ENCODE results near the gene ARL2. TPM values are rescaled to one million over a fixed set of nuclear protein-coding genes. Genes with fewer than 3 reads are reported as not detected.

The ARL2 gene
- total RNA-seq, 1 experiment from 2014 or later: 171 TPM

DNA sequence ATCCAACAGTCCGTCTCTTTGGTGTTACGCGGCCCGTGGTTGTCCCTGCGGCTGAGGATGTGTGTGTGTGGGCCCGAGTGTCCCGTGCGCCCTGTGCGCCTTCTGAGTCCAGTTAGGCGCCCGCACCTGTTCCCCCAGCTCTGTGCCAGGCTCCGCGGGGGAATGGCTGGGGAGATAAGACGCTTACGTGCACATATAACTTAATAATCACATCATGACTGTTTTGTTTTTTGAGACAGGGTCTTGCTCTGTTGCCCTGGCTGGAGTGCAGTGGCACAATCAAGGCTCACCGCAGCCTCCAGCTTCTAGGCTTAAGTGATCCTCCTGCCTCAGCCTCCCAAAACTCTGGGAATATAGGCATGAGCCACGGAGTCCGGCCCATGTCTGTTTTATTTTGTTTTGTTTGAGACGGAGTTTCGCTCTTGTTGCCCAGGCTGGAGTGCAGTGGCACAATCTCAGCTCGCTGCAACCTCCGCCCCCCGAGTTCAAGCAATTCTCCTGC lies 817 bp downstream of the ARL2 start:
- Mint-ChIP-seq H3K27me3 (ENCODE audit: low read depth) (no peaks in the 10 kb centered on the region), H3K27ac (no peak overlapping the region; the same call in 1 of the 2 replicates)
- peak; percentile 6 for ATAC-seq

DNA sequence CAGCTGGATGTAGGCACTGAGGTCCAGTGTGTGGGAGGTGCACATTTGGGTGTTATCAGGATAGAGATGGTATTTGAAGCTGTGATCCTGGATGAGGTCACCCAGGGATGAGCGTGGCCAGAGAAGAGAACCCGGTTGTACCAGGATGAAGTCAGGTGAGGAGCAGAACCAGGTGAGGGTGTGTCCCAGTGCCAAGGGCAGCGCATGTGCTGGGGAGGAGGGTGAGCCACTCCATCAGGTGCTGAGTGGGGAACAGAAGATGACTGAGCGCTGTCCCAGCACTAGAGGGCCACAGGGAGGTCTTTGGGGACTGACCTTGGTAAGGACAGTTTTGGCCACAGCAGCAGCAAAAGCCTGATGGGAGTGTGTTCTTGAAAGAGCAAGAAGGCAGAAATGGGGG lies 2.7 kb downstream of the ARL2 start:
- H3K4me3 Mint-ChIP-seq: no peak overlapping the region
- peaks cover 40% of the 10 kb centered on the region for H3K36me3 Mint-ChIP-seq
- no peaks in the 10 kb centered on the region for H3K27me3 Mint-ChIP-seq (ENCODE audit: low read depth)
- CTCF ChIA-PET: interaction anchor here (5.4 kb wide), 1 partner anchor 95 kb away, joined by 37 read pairs; the partner anchor contains the start of gene TM7SF2
- TF ChIP-seq SP1 (CRISPR knock-in tag; conservative IDR thresholded peaks at IDR 0.05) (no peak), FOXP1 (CRISPR knock-in tag; IDR thresholded peaks at IDR 0.05; ENCODE audit: borderline replicate concordance) (no peak), NR1H2 (CRISPR knock-in tag; IDR thresholded peaks at IDR 0.05) (no peak), ETV6 (CRISPR knock-in tag; IDR thresholded peaks at IDR 0.05) (no peak), ZNF232 (CRISPR knock-in tag; IDR thresholded peaks at IDR 0.05) (no peak), FOXJ3 (CRISPR knock-in tag; IDR thresholded peaks at IDR 0.05; ENCODE audit: borderline replicate concordance) (no peak)
- no peaks in the 10 kb centered on the region for H3K9me3 Mint-ChIP-seq
- peak; percentile 28 for DNase-seq (ENCODE audit: low spot score)
- H3K27ac Mint-ChIP-seq: peak overlapping the region; percentile 30
- H3K4me1 Mint-ChIP-seq: peaks cover 18% of the 10 kb centered on the region
- POLR2A ChIA-PET: no interaction called here
- no peak for ATAC-seq

More for the DNA sequence above, 817 bp downstream of the ARL2 start:
- POLR2A ChIA-PET: interaction anchor here (1.0 to 1.2 kb wide), 3 partner anchors 18 to 166 kb away, joined by 3 read pairs; partner anchors contain the start of genes BATF2, FAU and MRPL49
- H3K4me3 Mint-ChIP-seq: peak overlapping the region; percentile 81
- peaks cover 33% of the 10 kb centered on the region for H3K36me3 Mint-ChIP-seq
- peaks cover 18% of the 10 kb centered on the region for H3K4me1 Mint-ChIP-seq
- DNase-seq (ENCODE audit: low spot score): peak; percentile 39
- TF ChIP-seq TEAD4 (CRISPR knock-in tag; IDR thresholded peaks at IDR 0.05) (no peak), SP1 (CRISPR knock-in tag; conservative IDR thresholded peaks at IDR 0.05) (no peak), HMGA2 (CRISPR knock-in tag; IDR thresholded peaks at IDR 0.05) (no peak), GTF2I (CRISPR knock-in tag; conservative IDR thresholded peaks at IDR 0.05) (peak; percentile 93), ZNF121 (CRISPR knock-in tag; IDR thresholded peaks at IDR 0.05) (peak; percentile 99), GRHL2 (CRISPR knock-in tag; IDR thresholded peaks at IDR 0.05; ENCODE audit: insufficient replicate concordance, severe bottlenecking) (no peak)
- CTCF ChIA-PET: interaction anchor here (0.6 to 5.4 kb wide), 46 partner anchors 11 to 870 kb away, joined by 3 to 37 read pairs (median 5); partner anchors contain the start of genes BATF2, CDC42BPG, FAU and GPHA2
- H3K9me3 Mint-ChIP-seq: no peaks in the 10 kb centered on the region

DNA sequence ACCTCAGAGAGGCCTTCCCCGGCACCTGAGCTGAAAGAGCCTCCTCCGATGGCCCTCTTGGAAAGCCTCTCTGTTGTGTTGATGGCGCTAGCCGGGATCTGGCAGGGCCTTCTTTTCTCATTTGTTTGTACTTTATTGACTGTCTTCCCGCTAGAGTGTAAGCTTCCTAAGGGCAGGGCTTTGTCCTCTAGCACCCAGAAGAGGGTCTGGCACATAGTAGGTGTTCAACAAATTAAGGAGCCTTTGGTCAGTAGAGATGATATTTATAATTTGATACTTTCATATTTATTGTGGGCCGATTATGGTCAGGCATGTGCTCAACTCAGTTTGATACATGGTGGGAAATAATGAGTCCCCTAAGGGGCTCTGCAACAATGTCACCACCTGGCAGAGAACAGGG lies 4.0 kb downstream of the ARL2 start:
- no peak for ATAC-seq
- peaks cover 45% of the 10 kb centered on the region for H3K36me3 Mint-ChIP-seq
- H3K9me3 Mint-ChIP-seq: no peaks in the 10 kb centered on the region
- no peak overlapping the region for H3K4me3 Mint-ChIP-seq
- peaks cover 16% of the 10 kb centered on the region for H3K4me1 Mint-ChIP-seq
- TF ChIP-seq, protein P1, sequence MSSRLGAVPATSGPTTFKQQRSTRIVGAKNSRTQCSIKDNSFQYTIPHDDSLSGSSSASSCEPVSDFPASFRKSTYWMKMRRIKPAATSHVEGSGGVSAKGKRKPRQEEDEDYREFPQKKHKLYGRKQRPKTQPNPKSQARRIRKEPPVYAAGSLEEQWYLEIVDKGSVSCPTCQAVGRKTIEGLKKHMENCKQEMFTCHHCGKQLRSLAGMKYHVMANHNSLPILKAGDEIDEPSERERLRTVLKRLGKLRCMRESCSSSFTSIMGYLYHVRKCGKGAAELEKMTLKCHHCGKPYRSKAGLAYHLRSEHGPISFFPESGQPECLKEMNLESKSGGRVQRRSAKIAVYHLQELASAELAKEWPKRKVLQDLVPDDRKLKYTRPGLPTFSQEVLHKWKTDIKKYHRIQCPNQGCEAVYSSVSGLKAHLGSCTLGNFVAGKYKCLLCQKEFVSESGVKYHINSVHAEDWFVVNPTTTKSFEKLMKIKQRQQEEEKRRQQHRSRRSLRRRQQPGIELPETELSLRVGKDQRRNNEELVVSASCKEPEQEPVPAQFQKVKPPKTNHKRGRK (CRISPR knock-in tag; IDR thresholded peaks at IDR 0.05; ENCODE audit: borderline replicate concordance): no peak
- TF ChIP-seq, protein P2, sequence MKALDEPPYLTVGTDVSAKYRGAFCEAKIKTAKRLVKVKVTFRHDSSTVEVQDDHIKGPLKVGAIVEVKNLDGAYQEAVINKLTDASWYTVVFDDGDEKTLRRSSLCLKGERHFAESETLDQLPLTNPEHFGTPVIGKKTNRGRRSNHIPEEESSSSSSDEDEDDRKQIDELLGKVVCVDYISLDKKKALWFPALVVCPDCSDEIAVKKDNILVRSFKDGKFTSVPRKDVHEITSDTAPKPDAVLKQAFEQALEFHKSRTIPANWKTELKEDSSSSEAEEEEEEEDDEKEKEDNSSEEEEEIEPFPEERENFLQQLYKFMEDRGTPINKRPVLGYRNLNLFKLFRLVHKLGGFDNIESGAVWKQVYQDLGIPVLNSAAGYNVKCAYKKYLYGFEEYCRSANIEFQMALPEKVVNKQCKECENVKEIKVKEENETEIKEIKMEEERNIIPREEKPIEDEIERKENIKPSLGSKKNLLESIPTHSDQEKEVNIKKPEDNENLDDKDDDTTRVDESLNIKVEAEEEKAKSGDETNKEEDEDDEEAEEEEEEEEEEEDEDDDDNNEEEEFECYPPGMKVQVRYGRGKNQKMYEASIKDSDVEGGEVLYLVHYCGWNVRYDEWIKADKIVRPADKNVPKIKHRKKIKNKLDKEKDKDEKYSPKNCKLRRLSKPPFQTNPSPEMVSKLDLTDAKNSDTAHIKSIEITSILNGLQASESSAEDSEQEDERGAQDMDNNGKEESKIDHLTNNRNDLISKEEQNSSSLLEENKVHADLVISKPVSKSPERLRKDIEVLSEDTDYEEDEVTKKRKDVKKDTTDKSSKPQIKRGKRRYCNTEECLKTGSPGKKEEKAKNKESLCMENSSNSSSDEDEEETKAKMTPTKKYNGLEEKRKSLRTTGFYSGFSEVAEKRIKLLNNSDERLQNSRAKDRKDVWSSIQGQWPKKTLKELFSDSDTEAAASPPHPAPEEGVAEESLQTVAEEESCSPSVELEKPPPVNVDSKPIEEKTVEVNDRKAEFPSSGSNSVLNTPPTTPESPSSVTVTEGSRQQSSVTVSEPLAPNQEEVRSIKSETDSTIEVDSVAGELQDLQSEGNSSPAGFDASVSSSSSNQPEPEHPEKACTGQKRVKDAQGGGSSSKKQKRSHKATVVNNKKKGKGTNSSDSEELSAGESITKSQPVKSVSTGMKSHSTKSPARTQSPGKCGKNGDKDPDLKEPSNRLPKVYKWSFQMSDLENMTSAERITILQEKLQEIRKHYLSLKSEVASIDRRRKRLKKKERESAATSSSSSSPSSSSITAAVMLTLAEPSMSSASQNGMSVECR (CRISPR knock-in tag; IDR thresholded peaks at IDR 0.05; ENCODE audit: borderline replicate concordance): no peak
- TF ChIP-seq, protein P3, sequence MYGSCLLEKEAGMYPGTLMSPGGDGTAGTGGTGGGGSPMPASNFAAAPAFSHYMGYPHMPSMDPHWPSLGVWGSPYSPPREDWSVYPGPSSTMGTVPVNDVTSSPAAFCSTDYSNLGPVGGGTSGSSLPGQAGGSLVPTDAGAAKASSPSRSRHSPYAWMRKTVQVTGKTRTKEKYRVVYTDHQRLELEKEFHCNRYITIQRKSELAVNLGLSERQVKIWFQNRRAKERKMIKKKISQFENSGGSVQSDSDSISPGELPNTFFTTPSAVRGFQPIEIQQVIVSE (CRISPR knock-in tag; IDR thresholded peaks at IDR 0.05; ENCODE audit: borderline replicate concordance): no peak
- TF ChIP-seq ETV6 (CRISPR knock-in tag; IDR thresholded peaks at IDR 0.05) (no peak), GRHL2 (CRISPR knock-in tag; IDR thresholded peaks at IDR 0.05; ENCODE audit: insufficient replicate concordance, severe bottlenecking) (no peak), CBFB (CRISPR knock-in tag; IDR thresholded peaks at IDR 0.05; ENCODE audit: low read depth) (no peak), FOXJ3 (CRISPR knock-in tag; IDR thresholded peaks at IDR 0.05; ENCODE audit: borderline replicate concordance) (no peak), ZNF263 (CRISPR knock-in tag; IDR thresholded peaks at IDR 0.05; ENCODE audit: low read depth) (no peak)
- TF ChIP-seq, protein P4, sequence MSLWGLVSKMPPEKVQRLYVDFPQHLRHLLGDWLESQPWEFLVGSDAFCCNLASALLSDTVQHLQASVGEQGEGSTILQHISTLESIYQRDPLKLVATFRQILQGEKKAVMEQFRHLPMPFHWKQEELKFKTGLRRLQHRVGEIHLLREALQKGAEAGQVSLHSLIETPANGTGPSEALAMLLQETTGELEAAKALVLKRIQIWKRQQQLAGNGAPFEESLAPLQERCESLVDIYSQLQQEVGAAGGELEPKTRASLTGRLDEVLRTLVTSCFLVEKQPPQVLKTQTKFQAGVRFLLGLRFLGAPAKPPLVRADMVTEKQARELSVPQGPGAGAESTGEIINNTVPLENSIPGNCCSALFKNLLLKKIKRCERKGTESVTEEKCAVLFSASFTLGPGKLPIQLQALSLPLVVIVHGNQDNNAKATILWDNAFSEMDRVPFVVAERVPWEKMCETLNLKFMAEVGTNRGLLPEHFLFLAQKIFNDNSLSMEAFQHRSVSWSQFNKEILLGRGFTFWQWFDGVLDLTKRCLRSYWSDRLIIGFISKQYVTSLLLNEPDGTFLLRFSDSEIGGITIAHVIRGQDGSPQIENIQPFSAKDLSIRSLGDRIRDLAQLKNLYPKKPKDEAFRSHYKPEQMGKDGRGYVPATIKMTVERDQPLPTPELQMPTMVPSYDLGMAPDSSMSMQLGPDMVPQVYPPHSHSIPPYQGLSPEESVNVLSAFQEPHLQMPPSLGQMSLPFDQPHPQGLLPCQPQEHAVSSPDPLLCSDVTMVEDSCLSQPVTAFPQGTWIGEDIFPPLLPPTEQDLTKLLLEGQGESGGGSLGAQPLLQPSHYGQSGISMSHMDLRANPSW (CRISPR knock-in tag; conservative IDR thresholded peaks at IDR 0.05; ENCODE audit: low read depth): no peak
- TF ChIP-seq, protein P5, sequence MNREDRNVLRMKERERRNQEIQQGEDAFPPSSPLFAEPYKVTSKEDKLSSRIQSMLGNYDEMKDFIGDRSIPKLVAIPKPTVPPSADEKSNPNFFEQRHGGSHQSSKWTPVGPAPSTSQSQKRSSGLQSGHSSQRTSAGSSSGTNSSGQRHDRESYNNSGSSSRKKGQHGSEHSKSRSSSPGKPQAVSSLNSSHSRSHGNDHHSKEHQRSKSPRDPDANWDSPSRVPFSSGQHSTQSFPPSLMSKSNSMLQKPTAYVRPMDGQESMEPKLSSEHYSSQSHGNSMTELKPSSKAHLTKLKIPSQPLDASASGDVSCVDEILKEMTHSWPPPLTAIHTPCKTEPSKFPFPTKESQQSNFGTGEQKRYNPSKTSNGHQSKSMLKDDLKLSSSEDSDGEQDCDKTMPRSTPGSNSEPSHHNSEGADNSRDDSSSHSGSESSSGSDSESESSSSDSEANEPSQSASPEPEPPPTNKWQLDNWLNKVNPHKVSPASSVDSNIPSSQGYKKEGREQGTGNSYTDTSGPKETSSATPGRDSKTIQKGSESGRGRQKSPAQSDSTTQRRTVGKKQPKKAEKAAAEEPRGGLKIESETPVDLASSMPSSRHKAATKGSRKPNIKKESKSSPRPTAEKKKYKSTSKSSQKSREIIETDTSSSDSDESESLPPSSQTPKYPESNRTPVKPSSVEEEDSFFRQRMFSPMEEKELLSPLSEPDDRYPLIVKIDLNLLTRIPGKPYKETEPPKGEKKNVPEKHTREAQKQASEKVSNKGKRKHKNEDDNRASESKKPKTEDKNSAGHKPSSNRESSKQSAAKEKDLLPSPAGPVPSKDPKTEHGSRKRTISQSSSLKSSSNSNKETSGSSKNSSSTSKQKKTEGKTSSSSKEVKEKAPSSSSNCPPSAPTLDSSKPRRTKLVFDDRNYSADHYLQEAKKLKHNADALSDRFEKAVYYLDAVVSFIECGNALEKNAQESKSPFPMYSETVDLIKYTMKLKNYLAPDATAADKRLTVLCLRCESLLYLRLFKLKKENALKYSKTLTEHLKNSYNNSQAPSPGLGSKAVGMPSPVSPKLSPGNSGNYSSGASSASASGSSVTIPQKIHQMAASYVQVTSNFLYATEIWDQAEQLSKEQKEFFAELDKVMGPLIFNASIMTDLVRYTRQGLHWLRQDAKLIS (CRISPR knock-in tag; IDR thresholded peaks at IDR 0.05; ENCODE audit: borderline replicate concordance): no peak
- no peaks in the 10 kb centered on the region for H3K27me3 Mint-ChIP-seq (ENCODE audit: low read depth)
- no peak overlapping the region for H3K27ac Mint-ChIP-seq
- no peak for DNase-seq (ENCODE audit: low spot score)
- POLR2A ChIA-PET: no interaction called here
- CTCF ChIA-PET: no interaction called here

All from WTC11 (cell line).